ENCODE measurements around the gene SLC4A2.

DNA sequence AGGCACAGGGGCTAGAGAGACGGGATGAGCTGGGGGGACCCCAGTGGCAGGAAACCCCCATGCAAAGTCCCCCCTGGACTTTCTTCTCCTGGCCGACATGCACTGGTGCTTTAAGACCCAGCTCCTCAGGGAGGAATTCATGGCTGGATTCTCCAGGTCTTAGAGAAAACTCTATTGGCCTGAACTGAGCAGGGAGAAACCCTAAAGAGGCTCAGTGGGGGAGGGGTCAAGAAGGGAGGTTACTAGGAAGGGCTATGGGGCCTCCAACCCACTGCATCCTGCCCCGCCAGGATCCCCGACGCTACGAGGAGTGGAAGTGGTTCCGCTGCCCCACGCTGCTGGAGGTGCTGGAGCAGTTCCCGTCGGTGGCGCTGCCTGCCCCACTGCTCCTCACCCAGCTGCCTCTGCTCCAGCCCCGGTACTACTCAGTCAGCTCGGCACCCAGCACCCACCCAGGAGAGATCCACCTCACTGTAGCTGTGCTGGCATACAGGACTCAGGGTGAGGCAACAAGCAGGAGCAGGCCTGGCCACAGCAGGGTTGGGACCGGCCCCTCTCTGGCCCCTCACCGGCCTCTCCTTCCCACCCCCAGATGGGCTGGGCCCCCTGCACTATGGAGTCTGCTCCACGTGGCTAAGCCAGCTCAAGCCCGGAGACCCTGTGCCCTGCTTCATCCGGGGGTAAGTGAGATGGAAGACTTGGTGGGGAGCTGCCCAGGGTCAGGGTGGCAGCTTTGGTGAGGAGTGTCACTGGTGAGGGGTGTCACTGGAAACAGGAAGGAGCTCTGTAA is 48.9 kb upstream of the SLC4A2 start:
- no peak for TF ChIP-seq CTCF (conservative IDR thresholded peaks at IDR 0.05; ENCODE audit: low read length)
- TF ChIP-seq EZH2phosphoT487 (IDR thresholded peaks at IDR 0.05; ENCODE audit: borderline replicate concordance, low read depth, low read length): no peak

Measured in OCI-LY7 (cell line).